ENCODE data around the gene DELE1. TPM values are rescaled to one million over a fixed set of nuclear protein-coding genes. Genes with fewer than 3 reads are reported as not detected.

The DELE1 gene
- total RNA-seq, 1 experiment from 2014 or later, result 88.1 TPM

DNA sequence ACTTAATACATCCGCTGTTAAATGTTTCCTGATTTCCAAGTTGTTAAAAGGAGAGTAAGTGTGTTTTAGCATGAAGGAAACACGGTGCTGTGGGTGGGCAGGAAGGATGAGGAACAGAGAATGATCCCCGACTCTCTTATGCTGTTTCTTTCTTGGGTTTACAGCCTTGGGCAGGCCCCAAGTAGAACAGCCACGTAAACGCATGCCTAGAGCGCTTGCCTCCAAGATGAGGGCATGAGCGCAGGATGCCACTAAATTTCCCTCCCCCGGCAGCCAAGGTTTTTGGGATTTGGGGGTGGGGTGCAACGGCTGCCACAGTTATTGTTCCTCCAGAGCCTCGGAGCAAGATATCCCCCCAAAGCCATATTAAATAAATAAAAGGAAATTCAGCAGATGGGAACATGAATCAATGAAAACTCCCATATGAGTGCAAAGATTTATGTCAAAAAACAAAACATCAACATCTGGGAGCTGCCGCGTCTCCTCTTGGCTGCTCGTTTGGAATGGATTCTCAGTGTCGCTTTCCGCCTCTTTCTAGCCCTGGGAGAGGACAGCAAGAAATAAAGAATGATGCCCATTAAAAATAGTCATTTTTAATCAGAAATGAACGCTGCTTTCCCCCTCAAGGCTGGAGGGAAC, 10.0 kb upstream of the DELE1 start:
- TF ChIP-seq, protein P1, sequence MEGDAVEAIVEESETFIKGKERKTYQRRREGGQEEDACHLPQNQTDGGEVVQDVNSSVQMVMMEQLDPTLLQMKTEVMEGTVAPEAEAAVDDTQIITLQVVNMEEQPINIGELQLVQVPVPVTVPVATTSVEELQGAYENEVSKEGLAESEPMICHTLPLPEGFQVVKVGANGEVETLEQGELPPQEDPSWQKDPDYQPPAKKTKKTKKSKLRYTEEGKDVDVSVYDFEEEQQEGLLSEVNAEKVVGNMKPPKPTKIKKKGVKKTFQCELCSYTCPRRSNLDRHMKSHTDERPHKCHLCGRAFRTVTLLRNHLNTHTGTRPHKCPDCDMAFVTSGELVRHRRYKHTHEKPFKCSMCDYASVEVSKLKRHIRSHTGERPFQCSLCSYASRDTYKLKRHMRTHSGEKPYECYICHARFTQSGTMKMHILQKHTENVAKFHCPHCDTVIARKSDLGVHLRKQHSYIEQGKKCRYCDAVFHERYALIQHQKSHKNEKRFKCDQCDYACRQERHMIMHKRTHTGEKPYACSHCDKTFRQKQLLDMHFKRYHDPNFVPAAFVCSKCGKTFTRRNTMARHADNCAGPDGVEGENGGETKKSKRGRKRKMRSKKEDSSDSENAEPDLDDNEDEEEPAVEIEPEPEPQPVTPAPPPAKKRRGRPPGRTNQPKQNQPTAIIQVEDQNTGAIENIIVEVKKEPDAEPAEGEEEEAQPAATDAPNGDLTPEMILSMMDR (IDR thresholded peaks at IDR 0.05; ENCODE audit: unreplicated experiment), result no peak
- Mint-ChIP-seq H3K27me3 (ENCODE audit: insufficient read depth, unreplicated experiment) (peaks cover 16% of the 10 kb centered on the region), H3K4me1 (ENCODE audit: insufficient read depth, unreplicated experiment) (peaks cover 19% of the 10 kb centered on the region), H3K27ac (ENCODE audit: low read depth, unreplicated experiment) (no peak overlapping the region), H3K9me3 (ENCODE audit: unreplicated experiment) (no peaks in the 10 kb centered on the region), H3K4me3 (ENCODE audit: unreplicated experiment) (no peak overlapping the region), H3K36me3 (ENCODE audit: insufficient read depth, unreplicated experiment) (no peaks in the 10 kb centered on the region)
- intact Hi-C loops (cut with micrococcal nuclease), result no loop called here
- BruUV-seq (replicated peaks), result no TSS peak
- ChIA-PET CTCF (interaction anchor here (1.0 to 1.2 kb wide), 2 partner anchors 23 to 24 kb away, joined by 4 to 7 read pairs; no protein-coding TSS in a partner anchor), POLR2A (interaction anchor here (2.1 to 5.1 kb wide), 2 partner anchors 9 to 10 kb away, joined by 11 to 31 read pairs; partner anchors contain the start of gene DELE1)
- no peak for DNase-seq (ENCODE audit: unreplicated experiment)

DNA sequence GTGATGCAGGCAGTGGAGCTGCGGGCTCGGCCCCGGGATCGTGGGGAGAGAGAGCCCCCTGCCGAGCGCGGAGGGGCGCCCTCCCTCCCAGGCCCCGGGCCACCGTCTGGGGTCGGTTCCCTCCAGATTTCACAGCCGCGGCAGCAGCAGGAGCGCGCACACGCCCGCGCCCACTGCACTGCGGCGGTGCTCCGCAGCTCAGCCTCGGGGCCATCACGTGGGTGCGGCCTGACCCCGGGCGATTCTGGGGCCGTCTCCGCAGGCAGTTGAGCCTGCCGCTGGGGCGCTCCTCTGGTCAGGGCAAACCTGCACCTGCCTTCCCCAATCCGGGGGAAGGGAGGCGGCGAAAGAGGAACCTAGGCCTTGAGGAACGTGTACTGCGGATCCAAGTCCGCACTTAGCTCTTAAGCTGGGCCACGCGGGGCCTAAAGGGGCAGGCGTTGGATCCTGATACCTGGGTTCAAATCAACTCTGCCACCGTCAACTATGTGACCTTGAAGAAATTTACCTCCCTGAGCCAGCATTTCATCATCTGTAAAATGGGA, 9.4 kb upstream of the DELE1 start:
- H3K9me3 Mint-ChIP-seq (ENCODE audit: unreplicated experiment), result no peaks in the 10 kb centered on the region
- intact Hi-C loops (cut with micrococcal nuclease), result no loop called here

GRCh38 chr5:141914797-141915196, 8.9 kb upstream of the DELE1 start:
- ChIA-PET POLR2A (interaction anchor here (1.3 to 2.1 kb wide), 2 partner anchors 8 to 54 kb away, joined by 6 to 11 read pairs; partner anchors contain the start of genes DELE1 and RNF14), CTCF (interaction anchor here (0.6 to 3.0 kb wide), 6 partner anchors 8 to 112 kb away, joined by 3 to 18 read pairs (median 4); partner anchors contain the start of gene DELE1)
- H3K27me3 Mint-ChIP-seq (ENCODE audit: insufficient read depth, unreplicated experiment), result peaks cover 16% of the 10 kb centered on the region
- intact Hi-C loops (cut with micrococcal nuclease), result no loop called here
- H3K9me3 Mint-ChIP-seq (ENCODE audit: unreplicated experiment), result no peaks in the 10 kb centered on the region
- no peaks in the 10 kb centered on the region for H3K36me3 Mint-ChIP-seq (ENCODE audit: insufficient read depth, unreplicated experiment)
- no TSS peak for BruUV-seq (replicated peaks)
- peaks cover 12% of the 10 kb centered on the region for H3K4me1 Mint-ChIP-seq (ENCODE audit: insufficient read depth, unreplicated experiment)
- no peak overlapping the region for H3K4me3 Mint-ChIP-seq (ENCODE audit: unreplicated experiment)
- H3K27ac Mint-ChIP-seq (ENCODE audit: low read depth, unreplicated experiment), result no peak overlapping the region
- TF ChIP-seq, protein P1 (IDR thresholded peaks at IDR 0.05; ENCODE audit: unreplicated experiment), result no peak
- DNase-seq (ENCODE audit: unreplicated experiment), result no peak

More for the DNA sequence above, 9.4 kb upstream of the DELE1 start:
- Mint-ChIP-seq H3K27ac (ENCODE audit: low read depth, unreplicated experiment) (no peak overlapping the region), H3K36me3 (ENCODE audit: insufficient read depth, unreplicated experiment) (no peaks in the 10 kb centered on the region), H3K4me1 (ENCODE audit: insufficient read depth, unreplicated experiment) (peaks cover 14% of the 10 kb centered on the region), H3K27me3 (ENCODE audit: insufficient read depth, unreplicated experiment) (peaks cover 16% of the 10 kb centered on the region), H3K4me3 (ENCODE audit: unreplicated experiment) (no peak overlapping the region)
- ChIA-PET POLR2A (interaction anchor here (2.1 kb wide), 1 partner anchor 9 kb away, joined by 11 read pairs; the partner anchor contains the start of gene DELE1), CTCF (interaction anchor here (1.0 to 3.0 kb wide), 3 partner anchors 9 to 46 kb away, joined by 3 to 18 read pairs (median 4); partner anchors contain the start of gene DELE1)
- TF ChIP-seq, protein P1 (IDR thresholded peaks at IDR 0.05; ENCODE audit: unreplicated experiment), result no peak
- no TSS peak for BruUV-seq (replicated peaks)
- DNase-seq (ENCODE audit: unreplicated experiment), result no peak

GRCh38 chr5:141915881-141916336, 7.8 kb upstream of the DELE1 start:
- CTCF ChIA-PET, result interaction anchor here (0.6 to 3.0 kb wide), 13 partner anchors 11 to 782 kb away, joined by 3 to 18 read pairs (median 4); partner anchors contain the start of genes PCDH1 and RNF14
- H3K27ac Mint-ChIP-seq (ENCODE audit: low read depth, unreplicated experiment), result no peak overlapping the region

More at GRCh38 chr5:141915881-141916336, 7.8 kb upstream of the DELE1 start:
- Mint-ChIP-seq H3K4me3 (ENCODE audit: unreplicated experiment) (no peak overlapping the region), H3K4me1 (ENCODE audit: insufficient read depth, unreplicated experiment) (peaks cover 6% of the 10 kb centered on the region), H3K9me3 (ENCODE audit: unreplicated experiment) (no peaks in the 10 kb centered on the region), H3K36me3 (ENCODE audit: insufficient read depth, unreplicated experiment) (no peaks in the 10 kb centered on the region), H3K27me3 (ENCODE audit: insufficient read depth, unreplicated experiment) (peaks cover 16% of the 10 kb centered on the region)
- TF ChIP-seq, protein P1 (IDR thresholded peaks at IDR 0.05; ENCODE audit: unreplicated experiment), result no peak
- no TSS peak for BruUV-seq (replicated peaks)
- POLR2A ChIA-PET, result interaction anchor here (0.7 to 2.1 kb wide), 4 partner anchors 7 to 86 kb away, joined by 3 to 11 read pairs (median 4); partner anchors contain the start of genes DELE1 and RNF14
- DNase-seq (ENCODE audit: unreplicated experiment), result peak; percentile 26
- intact Hi-C loops (cut with micrococcal nuclease), result no loop called here
